ENCODE results near the gene CHID1. TPM values are rescaled to one million over a fixed set of nuclear protein-coding genes. Genes with fewer than 3 reads are reported as not detected.

CHID1 gene
- total and polyA plus RNA-seq, 2 experiments from 2014 or later = 54.1 to 67.3 TPM

- no peak for TF ChIP-seq REST (IDR thresholded peaks at IDR 0.05; ENCODE audit: unreplicated experiment)
- TF ChIP-seq JUNB (IDR thresholded peaks at IDR 0.05; ENCODE audit: unreplicated experiment) = no peak
- no peak for TF ChIP-seq ZNF331 (CRISPR knock-in tag; IDR thresholded peaks at IDR 0.05; ENCODE audit: low read depth)
- no peak for TF ChIP-seq CTCF (conservative IDR thresholded peaks at IDR 0.05; ENCODE audit: low read depth in 2 of 2)
- TF ChIP-seq CREB1 (CRISPR knock-in tag; IDR thresholded peaks at IDR 0.05; ENCODE audit: low read depth) = no peak
- TF ChIP-seq NANOG (IDR thresholded peaks at IDR 0.05; ENCODE audit: borderline replicate concordance) = no peak
- TF ChIP-seq POLR2AphosphoS5 (IDR thresholded peaks at IDR 0.05; ENCODE audit: low read depth) = no peak
- no peak for TF ChIP-seq STAT1 (IDR thresholded peaks at IDR 0.05; ENCODE audit: unreplicated experiment)
- no peak for TF ChIP-seq EZH2 (IDR thresholded peaks at IDR 0.05; ENCODE audit: low read depth, unreplicated experiment)
- TF ChIP-seq EZH2phosphoT487 (IDR thresholded peaks at IDR 0.05; ENCODE audit: unreplicated experiment) = no peak
Observed at GRCh38 chr11:927871-928270, 17.3 kb upstream of the CHID1 start (continued).

GRCh38 chr11:926341-926916 is 15.8 kb upstream of the CHID1 start:
- Mint-ChIP-seq H3K4me3 (peak overlapping the region; percentile 91), H3K36me3 (ENCODE audit: low read depth) (peaks cover 12% of the 10 kb centered on the region), H3K27me3 (ENCODE audit: insufficient read depth, low read depth, poor library complexity) (peaks cover 6% of the 10 kb centered on the region), H3K27ac (peak overlapping the region; percentile 72; the same call in 1 of the 2 replicates), H3K4me1 (peaks cover 16% of the 10 kb centered on the region), H3K9me3 (no peaks in the 10 kb centered on the region)
- H3F3A ChIP-seq (replicated peaks; ENCODE audit: low read depth) = no peaks in the 10 kb centered on the region
- no peak for DNase-seq (ENCODE audit: low spot score)
- no peaks in the 10 kb centered on the region for H3K9me2 ChIP-seq (ENCODE audit: insufficient read depth)
- no peaks in the 10 kb centered on the region for H3K36me3 ChIP-seq (ENCODE audit: insufficient read depth)
- no peak overlapping the region for H3K27ac ChIP-seq (ENCODE audit: low read depth)
- H3K79me2 ChIP-seq (replicated peaks; ENCODE audit: insufficient read depth) = peaks cover 52% of the 10 kb centered on the region
- peaks cover 11% of the 10 kb centered on the region for H3K4me1 ChIP-seq (ENCODE audit: insufficient read depth)
- peak overlapping the region; percentile 87 for H3K4me3 ChIP-seq
- H3K27me3 ChIP-seq (ENCODE audit: insufficient read depth) = no peaks in the 10 kb centered on the region
- peaks cover 16% of the 10 kb centered on the region; the same call in 1 of the 2 replicates for H4K20me1 ChIP-seq (replicated peaks; ENCODE audit: insufficient read depth)
- H2AFZ ChIP-seq = no peak overlapping the region; the same call in 1 of the 2 replicates
- H3K4me2 ChIP-seq = peak overlapping the region; percentile 93
- ATAC-seq = peak; percentile 6; the same call in 2 of the 3 replicates
- TF ChIP-seq ETS1 (IDR thresholded peaks at IDR 0.05) (no peak), EZH2 (IDR thresholded peaks at IDR 0.05; ENCODE audit: low read depth, unreplicated experiment) (no peak), JUNB (IDR thresholded peaks at IDR 0.05; ENCODE audit: unreplicated experiment) (no peak), POLR2AphosphoS5 (IDR thresholded peaks at IDR 0.05; ENCODE audit: low read depth) (no peak), ZNF114 (CRISPR knock-in tag; IDR thresholded peaks at IDR 0.05) (no peak), REST (IDR thresholded peaks at IDR 0.05; ENCODE audit: unreplicated experiment) (no peak), ZNF331 (CRISPR knock-in tag; IDR thresholded peaks at IDR 0.05; ENCODE audit: low read depth) (no peak), CTCF (conservative IDR thresholded peaks at IDR 0.05; ENCODE audit: low read depth in 2 of 2) (no peak), CREB1 (CRISPR knock-in tag; IDR thresholded peaks at IDR 0.05; ENCODE audit: low read depth) (no peak), STAT1 (IDR thresholded peaks at IDR 0.05; ENCODE audit: unreplicated experiment) (no peak), NANOG (IDR thresholded peaks at IDR 0.05; ENCODE audit: borderline replicate concordance) (no peak)

All from GM23338 (cell line).